Body of pancreas (tissue), 4 donors: ENCODE measurements around the gene GRIK2.

Source experiments
- CTCF ChIP-seq, 7 experiments: fragments of 450-650 bp in 4 of 7; fragments of 200-600 bp in 3 of 7; sonication (generic) in 3 of 7; IDR thresholded peaks; one replicate each; pipeline ENCODE4 v1.5.1; 2016 to 2019; ENCODE audit warnings: antibody characterized with exemption in 7 of 7
- POLR2A ChIP-seq, 3 donors: fragments of 450-650 bp; IDR thresholded peaks; one replicate each; pipeline ENCODE4 v1.6.1; 2016; ENCODE audit warnings: antibody characterized with exemption in 3 of 3, mild to moderate bottlenecking in 2 of 3

DNA sequence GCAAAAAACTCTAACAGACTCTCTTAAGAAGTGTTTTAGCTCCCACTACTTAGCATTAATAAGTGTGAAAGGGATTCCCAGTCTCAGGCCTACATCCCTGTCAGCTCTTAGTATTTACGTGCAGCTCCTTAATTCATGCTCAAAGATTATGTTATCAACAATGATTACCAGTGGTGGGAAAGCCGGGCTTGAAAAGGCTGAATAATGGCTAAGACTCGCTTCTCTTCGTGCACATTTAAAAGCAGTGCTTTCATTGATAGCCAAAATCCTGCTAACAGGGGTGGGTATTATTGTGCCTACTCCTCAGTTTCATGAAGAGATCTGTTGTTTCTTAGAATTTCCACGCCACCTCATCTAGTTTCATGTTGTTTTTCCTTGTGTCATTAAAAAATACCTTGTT, 518.8 kb downstream of the GRIK2 start:
- TF ChIP-seq CTCF (IDR thresholded peaks at IDR 0.05) (no peak), POLR2A (IDR thresholded peaks at IDR 0.05) (no peak)
